HEK293 (cell line): ENCODE data around the gene VWF.

Source experiments
- CTCF ChIA-PET: fragments of 350-600 bp; formaldehyde crosslinking; extraction: SDS; loops from one replicate; lab custom pipeline; 2021; ENCODE audit warnings: antibody characterized with exemption; lab: Yijun Ruan, JAX
- POLR2A ChIA-PET: fragments of 300-600 bp; formaldehyde crosslinking; extraction: SDS; loops from one replicate; lab custom pipeline; 2020; ENCODE audit warnings: antibody characterized with exemption, inconsistent platforms; lab: Yijun Ruan, JAX
- H3K27ac ChIP-seq: fragments of 200-500 bp; sonication (Bioruptor generic); 2 replicates; pipeline ENCODE4 v1.5.1; 2014; ENCODE audit warnings: low read depth, low read length, control low read depth, inconsistent platforms; ENCODE audit errors: extremely low read depth
- H3K36me3 ChIP-seq, 2 experiments: fragments of 200-500 bp in 1 of 2; sonication (Bioruptor generic) in 1 of 2; 1 replicate in 1 of 2; 2 replicates in 1 of 2; pipeline ENCODE4 v1.5.1; 2014 to 2017; ENCODE audit warnings: inconsistent platforms in 2 of 2, low read length in 2 of 2; ENCODE audit not compliant: control insufficient read depth in 2 of 2, insufficient read depth in 1 of 2
- H3K4me1 ChIP-seq: fragments of 200-500 bp; sonication (Bioruptor generic); 2 replicates; pipeline ENCODE4 v1.5.1; 2014; ENCODE audit warnings: mild to moderate bottlenecking, low read length, inconsistent platforms; ENCODE audit not compliant: control insufficient read depth, insufficient read depth
- H3K4me3 ChIP-seq: 2 replicates; pipeline ENCODE4 v1.5.1; 2011; ENCODE audit warnings: low read depth, mild to moderate bottlenecking, control low read depth, low read length, moderate library complexity
- H3K9me3 ChIP-seq: fragments of 200-500 bp; sonication (Bioruptor generic); 2 replicates; pipeline ENCODE4 v1.5.1; 2014; ENCODE audit warnings: low read depth, low read length, inconsistent platforms; ENCODE audit not compliant: control insufficient read depth, insufficient read depth
- BCL11B ChIP-seq: fragments of 450-650 bp; formaldehyde crosslinking; IDR thresholded peaks from 2 replicates; pipeline ENCODE4 v1.5.1; 2016; ENCODE audit warnings: low read depth, missing biosample characterization, missing genetic modification characterization
- FEZF1 ChIP-seq: fragments of 450-650 bp; formaldehyde crosslinking; IDR thresholded peaks from 2 replicates; pipeline ENCODE4 v1.5.1; 2016; ENCODE audit warnings: missing biosample characterization, missing genetic modification characterization
- IKZF3 ChIP-seq: fragments of 450-650 bp; IDR thresholded peaks from 2 replicates; pipeline ENCODE4 v1.5.0; 2018; ENCODE audit warnings: missing biosample characterization, mild to moderate bottlenecking, missing genetic modification characterization, moderate library complexity
- MZF1 ChIP-seq: fragments of 450-650 bp; formaldehyde crosslinking; IDR thresholded peaks from 2 replicates; pipeline ENCODE4 v1.5.1; 2017; ENCODE audit warnings: missing biosample characterization, missing genetic modification characterization, borderline replicate concordance
- SCRT2 ChIP-seq: fragments of 450-650 bp; formaldehyde crosslinking; IDR thresholded peaks from 2 replicates; pipeline ENCODE4 v1.5.1; 2016; ENCODE audit warnings: missing biosample characterization, missing genetic modification characterization
- ZBTB6 ChIP-seq: fragments of 450-650 bp; formaldehyde crosslinking; IDR thresholded peaks from 2 replicates; pipeline ENCODE4 v1.5.1; 2017; ENCODE audit warnings: missing biosample characterization, missing genetic modification characterization
- ZFP69B ChIP-seq: fragments of 450-650 bp; formaldehyde crosslinking; IDR thresholded peaks from 2 replicates; pipeline ENCODE4 v1.5.1; 2016; ENCODE audit warnings: missing biosample characterization, missing genetic modification characterization
- ZNF121 ChIP-seq: fragments of 450-650 bp; formaldehyde crosslinking; IDR thresholded peaks from 2 replicates; pipeline ENCODE4 v1.5.1; 2016; ENCODE audit warnings: missing biosample characterization, missing genetic modification characterization
- ZNF140 ChIP-seq: fragments of 450-650 bp; formaldehyde crosslinking; IDR thresholded peaks from 2 replicates; pipeline ENCODE4 v1.5.1; 2016; ENCODE audit warnings: missing biosample characterization, missing genetic modification characterization
- ZNF18 ChIP-seq: fragments of 450-650 bp; formaldehyde crosslinking; IDR thresholded peaks from 2 replicates; pipeline ENCODE4 v1.5.1; 2016; ENCODE audit warnings: missing biosample characterization, missing genetic modification characterization
- ZNF223 ChIP-seq: fragments of 450-650 bp; formaldehyde crosslinking; IDR thresholded peaks from 2 replicates; pipeline ENCODE4 v1.5.1; 2016; ENCODE audit warnings: missing biosample characterization, missing genetic modification characterization
- ZNF248 ChIP-seq: fragments of 450-650 bp; formaldehyde crosslinking; IDR thresholded peaks from 2 replicates; pipeline ENCODE4 v1.5.1; 2017; ENCODE audit warnings: missing biosample characterization, missing genetic modification characterization
- ZNF621 ChIP-seq: fragments of 450-650 bp; formaldehyde crosslinking; IDR thresholded peaks from 2 replicates; pipeline ENCODE4 v1.5.1; 2017; ENCODE audit warnings: missing biosample characterization, missing genetic modification characterization
- ZNF654 ChIP-seq: fragments of 450-650 bp; formaldehyde crosslinking; IDR thresholded peaks from 2 replicates; pipeline ENCODE4 v1.5.1; 2016; ENCODE audit warnings: low read depth, missing biosample characterization, missing genetic modification characterization
- ZNF660 ChIP-seq: fragments of 450-650 bp; IDR thresholded peaks from 2 replicates; pipeline ENCODE4 v1.5.1; 2018; ENCODE audit warnings: missing biosample characterization, mild to moderate bottlenecking, missing genetic modification characterization
- ZNF692 ChIP-seq: fragments of 450-650 bp; formaldehyde crosslinking; IDR thresholded peaks from 2 replicates; pipeline ENCODE4 v1.5.1; 2016; ENCODE audit warnings: missing biosample characterization, missing genetic modification characterization
- ZNF701 ChIP-seq: fragments of 450-650 bp; formaldehyde crosslinking; IDR thresholded peaks from 2 replicates; pipeline ENCODE4 v1.5.1; 2016; ENCODE audit warnings: missing biosample characterization, missing genetic modification characterization
- ZNF704 ChIP-seq: fragments of 450-650 bp; formaldehyde crosslinking; IDR thresholded peaks from 2 replicates; pipeline ENCODE4 v1.5.1; 2016; ENCODE audit warnings: missing biosample characterization, missing genetic modification characterization
- ZNF777 ChIP-seq: fragments of 450-650 bp; formaldehyde crosslinking; IDR thresholded peaks from 2 replicates; pipeline ENCODE4 v1.5.1; 2017; ENCODE audit warnings: missing biosample characterization, missing genetic modification characterization, borderline replicate concordance
- ZNF830 ChIP-seq: fragments of 450-650 bp; IDR thresholded peaks from 2 replicates; pipeline ENCODE4 v1.5.0; 2018; ENCODE audit warnings: missing biosample characterization, missing genetic modification characterization, low read depth, mild to moderate bottlenecking, moderate library complexity

Gene VWF

GRCh38 chr12:6095269-6095668 is 29.2 kb downstream of the VWF start:
- CTCF ChIA-PET = no interaction called here
- H3K4me1 ChIP-seq = no peaks in the 10 kb centered on the region
- no peak for TF ChIP-seq ZNF654
- no peak for TF ChIP-seq ZNF777 (tag by site-specific recombination)
- TF ChIP-seq ZNF830 (tag by site-specific recombination) = no peak
- TF ChIP-seq ZNF121 (tag by site-specific recombination) = no peak
- no peak for TF ChIP-seq FEZF1 (tag by site-specific recombination)
- TF ChIP-seq ZNF248 = no peak
- no peak for TF ChIP-seq ZNF18
- TF ChIP-seq ZNF692 (tag by site-specific recombination) = no peak
- no peak for TF ChIP-seq BCL11B (tag by site-specific recombination)
- no peak for TF ChIP-seq ZNF140 (tag by site-specific recombination)
- no peak for TF ChIP-seq ZNF704 (tag by site-specific recombination)
- TF ChIP-seq MZF1 (tag by site-specific recombination) = no peak
- TF ChIP-seq ZBTB6 (tag by site-specific recombination) = no peak
- no peaks in the 10 kb centered on the region for H3K9me3 ChIP-seq
- no peak overlapping the region for H3K4me3 ChIP-seq
- H3K27ac ChIP-seq = no peak overlapping the region
- H3K36me3 ChIP-seq = no peaks in the 10 kb centered on the region
- POLR2A ChIA-PET = interaction anchor here (0.5 kb wide), 1 partner anchor 390 kb away, joined by 3 read pairs; no protein-coding TSS in a partner anchor

GRCh38 chr12:6093764-6094163 is 30.7 kb downstream of the VWF start:
- ChIA-PET CTCF (interaction anchor here (0.6 to 1.5 kb wide), 5 partner anchors 8 to 102 kb away, joined by 3 to 5 read pairs (median 4); no protein-coding TSS in a partner anchor), POLR2A (interaction anchor here (1.0 kb wide), 1 partner anchor 100 kb away, joined by 3 read pairs; no protein-coding TSS in a partner anchor)
- no peak overlapping the region for H3K27ac ChIP-seq
- H3K4me1 ChIP-seq = peaks cover 2% of the 10 kb centered on the region; the same call in 1 of the 2 replicates
- TF ChIP-seq ZFP69B (tag by site-specific recombination) (no peak), IKZF3 (no peak), SCRT2 (peak; percentile 58), ZNF223 (tag by site-specific recombination) (no peak), ZNF701 (tag by site-specific recombination) (no peak), ZNF621 (no peak), ZNF660 (tag by site-specific recombination) (no peak), ZNF830 (tag by site-specific recombination) (no peak)
- H3K36me3 ChIP-seq = no peaks in the 10 kb centered on the region
- no peaks in the 10 kb centered on the region for H3K9me3 ChIP-seq
- H3K4me3 ChIP-seq = no peak overlapping the region
